GM19025 (cell line): ENCODE data around the gene TRAPPC3L.

Experiments
- ATAC-seq: cut with Tn5 transposase; IDR thresholded peaks from one replicate; pipeline ENCODE4 v1.9.1; 2021; ENCODE audit warnings: mild to moderate bottlenecking, low read depth, moderate library complexity; ENCODE audit not compliant: unreplicated experiment

TRAPPC3L gene

DNA sequence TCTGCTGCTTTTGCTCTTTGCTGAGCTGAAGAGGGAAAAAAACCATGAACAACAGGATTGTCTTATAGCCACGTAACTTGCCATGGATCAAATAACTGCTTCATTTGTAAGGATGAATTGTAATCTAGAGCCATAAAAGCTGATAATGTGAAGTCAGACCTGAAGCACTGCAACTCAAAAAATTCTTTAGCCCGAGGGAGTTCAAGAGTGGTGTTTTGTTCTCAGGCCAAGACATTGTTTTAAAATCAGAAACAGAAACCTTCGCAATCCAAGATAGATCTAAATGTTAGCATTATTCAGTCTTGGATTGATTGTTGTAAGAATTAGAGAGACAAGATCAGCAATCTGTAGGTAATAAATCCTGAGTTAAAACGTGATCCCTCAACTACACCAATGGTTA is at the start of gene TRAPPC3L:
TSS of gene TRAPPC3L (minus strand) at position 34 of the 400 bp plus-strand sequence. CDS start 170 bp downstream, outside the sequence.
- no peak for ATAC-seq

GRCh38 chr6:116595247-116595646 is 49.8 kb upstream of the TRAPPC3L start:
- ATAC-seq: no peak

DNA sequence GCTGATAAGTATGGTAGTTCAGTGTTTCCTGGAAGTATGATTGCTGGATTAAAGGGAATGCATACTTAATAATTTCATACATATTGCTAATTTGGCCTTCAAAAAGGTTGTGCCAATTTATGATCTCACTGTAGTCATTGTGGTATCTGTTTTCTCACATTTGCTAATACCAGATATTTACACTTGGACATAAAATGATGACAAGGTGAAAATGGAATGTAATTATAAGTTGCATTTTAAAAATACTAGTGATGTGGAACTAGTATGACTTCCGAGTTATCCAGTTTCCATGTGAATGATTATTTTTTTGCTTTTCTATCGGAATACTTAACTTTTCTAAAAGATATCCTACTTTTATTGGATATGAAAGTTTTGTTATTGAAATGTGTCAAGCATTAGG is 41.3 kb upstream of the TRAPPC3L start:
- no peak for ATAC-seq

- ATAC-seq: no peak
These were observed 40.8 kb upstream of the TRAPPC3L start for GRCh38 chr6:116586276-116586675.

GRCh38 chr6:116580198-116580597 is 34.7 kb upstream of the TRAPPC3L start:
- no peak for ATAC-seq

DNA sequence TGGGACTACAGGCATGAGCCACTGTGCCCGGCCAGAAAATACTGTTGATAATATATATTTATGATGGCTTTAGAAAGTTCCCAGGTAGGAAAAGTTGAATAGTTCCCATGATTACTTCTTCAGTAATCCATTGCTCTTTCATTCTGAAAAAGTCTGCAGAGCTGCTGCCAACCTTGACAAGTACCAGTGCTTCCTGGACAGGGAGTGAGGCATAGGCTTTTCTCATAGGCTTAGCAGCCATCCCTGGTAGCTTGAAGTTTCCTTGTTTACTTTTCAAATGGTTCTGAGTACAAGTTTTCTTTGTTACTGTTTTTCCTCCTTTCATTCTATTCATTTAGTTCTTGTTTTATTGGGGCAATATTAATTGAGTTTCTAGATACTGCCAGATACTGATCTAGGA is 33.7 kb upstream of the TRAPPC3L start:
- ATAC-seq: no peak

GRCh38 chr6:116578335-116578734 is 32.9 kb upstream of the TRAPPC3L start:
- no peak for ATAC-seq

DNA sequence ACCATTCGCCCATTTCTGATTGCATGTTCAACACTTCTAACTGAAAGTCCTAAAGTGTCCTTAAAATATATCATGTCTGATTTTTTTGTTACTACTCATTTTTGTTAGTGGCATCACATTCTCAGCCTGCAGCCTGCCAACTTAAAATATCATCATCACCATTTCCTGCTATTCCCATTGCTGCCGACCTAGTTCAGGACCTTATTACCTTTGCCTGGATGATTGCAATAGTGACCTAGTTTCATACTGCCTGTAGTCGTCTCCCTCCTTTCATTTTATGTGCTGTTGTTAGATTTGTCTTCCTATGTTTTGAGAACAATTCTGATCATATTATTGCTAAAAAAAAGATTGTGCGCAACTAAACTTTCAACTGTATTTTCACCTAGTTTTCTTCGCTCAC is 32.0 kb upstream of the TRAPPC3L start:
- no peak for ATAC-seq

DNA sequence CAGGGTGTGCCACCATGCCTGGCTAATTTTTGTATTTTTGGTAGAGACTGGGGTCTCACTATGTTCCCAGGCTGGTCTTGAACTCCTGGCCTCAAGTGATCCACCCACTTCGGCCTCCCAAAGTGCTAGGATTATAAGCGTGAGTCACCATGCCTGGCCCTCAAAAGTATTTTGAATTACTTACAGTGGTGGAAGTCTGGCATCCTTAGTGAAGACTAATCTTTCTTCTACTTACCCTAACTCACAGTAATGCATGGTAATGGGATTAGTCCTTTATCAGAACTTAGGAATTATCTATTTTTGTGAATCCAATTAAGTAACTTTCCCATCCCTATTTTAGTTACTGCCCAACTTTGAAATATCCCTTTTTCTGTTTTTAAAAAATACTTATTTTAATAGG is 29.7 kb upstream of the TRAPPC3L start:
- no peak for ATAC-seq

DNA sequence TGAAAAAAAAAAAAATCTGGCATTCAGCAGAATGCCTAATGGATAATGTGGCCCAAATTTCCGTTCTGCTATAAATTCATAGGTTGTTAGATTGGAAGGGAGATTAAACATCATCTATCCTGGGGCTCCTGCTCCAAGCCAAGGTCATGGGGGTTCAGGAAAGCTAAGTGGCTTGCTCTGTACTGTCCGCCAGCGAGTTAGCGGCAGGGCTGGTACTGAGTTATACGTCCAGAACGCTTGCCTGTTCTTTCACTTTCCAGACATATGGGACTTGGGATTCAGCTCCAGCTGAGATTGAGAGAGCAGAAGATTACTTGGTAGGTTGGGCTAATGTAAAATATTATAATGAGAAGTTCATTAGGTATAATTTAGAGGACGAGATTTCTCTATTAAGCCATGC is 26.7 kb upstream of the TRAPPC3L start:
- no peak for ATAC-seq

DNA sequence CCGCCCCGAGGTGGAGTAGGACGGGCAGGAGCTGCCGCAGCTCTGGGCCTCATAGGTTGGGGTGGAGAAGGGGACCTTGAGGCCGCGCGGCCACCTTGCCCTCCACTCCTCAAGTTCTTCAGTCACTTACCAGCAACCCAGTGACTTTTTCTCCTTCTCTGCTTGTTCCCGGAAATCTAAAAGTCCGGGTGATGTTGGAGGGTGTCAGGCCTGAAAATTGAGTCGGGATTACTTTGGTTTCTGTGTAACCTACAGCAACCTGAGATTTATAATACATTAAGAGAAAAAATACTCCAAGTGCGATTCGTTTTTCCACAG is 26.2 kb upstream of the TRAPPC3L start:
- ATAC-seq: no peak

DNA sequence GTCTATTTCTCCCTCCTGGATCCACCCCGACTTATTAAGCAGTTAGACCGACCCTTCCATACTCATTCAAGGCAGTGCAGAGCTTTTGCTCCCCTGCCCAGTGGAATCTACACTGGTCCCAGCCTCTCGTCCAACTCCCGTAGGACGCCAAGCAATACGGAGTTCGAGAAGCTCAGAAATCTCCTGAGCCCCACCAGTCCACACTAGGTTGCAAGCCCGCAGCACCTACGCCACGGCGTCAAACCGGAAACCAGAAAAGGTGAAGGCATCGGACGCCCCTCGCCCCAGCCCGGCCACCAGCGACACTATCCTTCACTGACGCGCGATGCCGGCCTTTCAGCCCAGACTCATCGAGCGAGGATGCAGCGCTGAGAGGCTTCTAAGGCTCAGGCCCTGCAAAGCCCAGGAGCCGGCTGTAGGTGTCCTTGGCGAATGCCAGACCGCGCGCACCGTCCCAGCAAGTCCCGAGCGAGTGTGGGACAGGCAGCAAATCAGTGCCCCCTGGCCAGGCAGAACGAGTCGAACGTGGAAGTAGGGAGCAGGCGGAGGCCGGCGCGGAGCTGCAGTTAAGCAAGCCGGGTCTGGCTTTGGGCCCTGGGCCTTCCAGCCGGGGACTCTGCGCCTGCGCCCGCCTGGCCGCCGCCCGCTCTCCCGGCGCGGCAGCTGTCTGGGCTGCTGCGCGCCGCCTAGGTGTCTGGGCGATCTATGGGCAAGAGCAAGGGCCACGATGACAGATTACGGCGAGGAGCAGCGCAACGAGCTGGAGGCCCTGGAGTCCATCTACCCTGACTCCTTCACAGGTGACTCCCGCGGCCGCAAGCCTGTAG is 25.6 kb upstream of the TRAPPC3L start, which contains the start of gene RWDD1:
TSS of gene RWDD1 (plus strand) at position 649 of the 827 bp plus-strand sequence. CDS start at position 728, 79 bp downstream.
- ATAC-seq: peak; percentile 94

- ATAC-seq: no peak
These were observed 23.6 kb upstream of the TRAPPC3L start for GRCh38 chr6:116568821-116569755.

GRCh38 chr6:116568111-116568510 is 22.6 kb upstream of the TRAPPC3L start:
- ATAC-seq: no peak

- ATAC-seq: no peak
These were observed 19.7 kb upstream of the TRAPPC3L start for GRCh38 chr6:116564921-116565872.

- ATAC-seq: no peak
These were observed 18.8 kb upstream of the TRAPPC3L start for GRCh38 chr6:116564311-116564710.

DNA sequence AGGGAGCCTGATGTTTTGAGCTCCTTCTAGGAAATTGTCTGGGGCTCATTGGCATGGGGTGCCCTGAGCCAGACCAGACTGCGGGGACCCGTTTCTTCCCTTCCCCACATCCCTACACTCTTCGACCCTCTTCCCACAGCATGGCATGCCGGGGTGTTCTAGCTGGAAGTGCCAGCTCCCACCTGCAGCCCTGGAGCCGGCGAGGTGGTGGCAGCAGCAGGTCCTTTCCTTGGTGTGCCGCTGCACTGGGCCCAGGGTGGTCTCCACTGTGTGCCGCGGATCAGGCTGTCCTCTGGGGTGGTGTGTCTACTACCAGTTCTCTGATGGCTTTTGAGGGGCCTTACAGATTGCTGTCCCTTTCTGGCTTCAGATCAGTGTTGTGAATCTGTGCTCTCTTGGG is 18.3 kb upstream of the TRAPPC3L start:
- ATAC-seq: no peak

- ATAC-seq: no peak
These were observed 17.1 kb upstream of the TRAPPC3L start for GRCh38 chr6:116562614-116563013.

DNA sequence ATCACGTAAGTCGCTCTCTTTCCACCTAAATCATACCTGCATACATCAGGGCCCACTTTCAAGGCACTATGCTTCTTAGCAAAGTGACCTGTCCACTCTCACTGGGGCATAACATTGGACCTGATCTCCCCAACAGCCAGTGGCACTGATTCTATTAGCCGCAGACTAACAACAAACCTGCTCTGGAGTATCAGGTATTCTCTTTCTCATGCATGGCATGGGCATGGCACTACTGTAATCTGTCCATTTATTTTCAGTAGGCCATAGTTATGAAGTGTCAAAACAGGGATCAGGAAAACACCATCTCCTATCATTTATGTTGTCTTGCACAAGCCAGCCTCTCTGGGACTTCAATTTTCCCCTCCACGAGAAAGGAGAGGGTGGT is 16.5 kb upstream of the TRAPPC3L start:
- ATAC-seq: no peak

- ATAC-seq: peak; percentile 65
These were observed 16.0 kb upstream of the TRAPPC3L start for GRCh38 chr6:116561377-116562018.
